ENCODE results near the gene FBXW7. TPM values are rescaled to one million over a fixed set of nuclear protein-coding genes. Genes with fewer than 3 reads are reported as not detected.

Gene FBXW7
- total and polyA plus RNA-seq, 2 of the 8 experiments (the other 6 are each of a cell fraction or from before 2014, with no cell fraction given), result 6.0 to 26.7 TPM

DNA sequence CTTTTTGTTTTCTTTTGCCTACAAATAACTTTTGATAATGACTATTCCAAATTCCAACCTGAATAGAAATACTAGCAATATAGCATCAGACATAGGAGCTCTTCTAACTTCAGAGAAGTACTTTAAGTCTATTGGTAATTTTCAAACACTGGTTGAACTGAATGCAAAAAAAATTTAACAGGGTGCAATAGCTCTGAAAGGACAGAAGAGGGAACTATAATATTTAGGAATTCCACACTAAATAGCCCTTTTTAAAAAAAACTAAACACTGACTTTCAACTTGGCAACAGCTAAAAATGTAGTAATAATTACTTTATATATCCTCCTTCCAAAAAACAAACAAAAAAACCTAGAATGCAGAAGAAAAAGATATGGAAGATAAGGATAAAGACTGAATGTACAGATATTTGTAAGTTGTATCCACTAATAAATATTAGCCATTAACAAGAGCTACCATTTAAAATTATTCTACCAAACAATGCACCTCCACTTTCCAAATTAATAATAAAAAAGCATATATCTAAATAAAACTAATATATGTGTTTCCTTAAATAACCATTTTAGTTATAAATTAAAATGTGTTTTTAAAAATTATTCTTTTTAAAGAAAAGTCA, 81.4 kb downstream of the FBXW7 start:
- H2BK12ac ChIP-seq (ENCODE audit: low read depth, low read length), result no peak overlapping the region
- no peak for TF ChIP-seq SUZ12 (IDR thresholded peaks at IDR 0.05; ENCODE audit: low read length)
- TF ChIP-seq KDM4A (IDR thresholded peaks at IDR 0.05; ENCODE audit: low read depth, low read length, severe bottlenecking), result no peak
- TF ChIP-seq ZNF274 (IDR thresholded peaks at IDR 0.05; ENCODE audit: borderline replicate concordance, extremely low read depth, low read length), result no peak
- no peak for TF ChIP-seq KDM1A (IDR thresholded peaks at IDR 0.05; ENCODE audit: borderline replicate concordance, low read length)
- TF ChIP-seq, protein P1, sequence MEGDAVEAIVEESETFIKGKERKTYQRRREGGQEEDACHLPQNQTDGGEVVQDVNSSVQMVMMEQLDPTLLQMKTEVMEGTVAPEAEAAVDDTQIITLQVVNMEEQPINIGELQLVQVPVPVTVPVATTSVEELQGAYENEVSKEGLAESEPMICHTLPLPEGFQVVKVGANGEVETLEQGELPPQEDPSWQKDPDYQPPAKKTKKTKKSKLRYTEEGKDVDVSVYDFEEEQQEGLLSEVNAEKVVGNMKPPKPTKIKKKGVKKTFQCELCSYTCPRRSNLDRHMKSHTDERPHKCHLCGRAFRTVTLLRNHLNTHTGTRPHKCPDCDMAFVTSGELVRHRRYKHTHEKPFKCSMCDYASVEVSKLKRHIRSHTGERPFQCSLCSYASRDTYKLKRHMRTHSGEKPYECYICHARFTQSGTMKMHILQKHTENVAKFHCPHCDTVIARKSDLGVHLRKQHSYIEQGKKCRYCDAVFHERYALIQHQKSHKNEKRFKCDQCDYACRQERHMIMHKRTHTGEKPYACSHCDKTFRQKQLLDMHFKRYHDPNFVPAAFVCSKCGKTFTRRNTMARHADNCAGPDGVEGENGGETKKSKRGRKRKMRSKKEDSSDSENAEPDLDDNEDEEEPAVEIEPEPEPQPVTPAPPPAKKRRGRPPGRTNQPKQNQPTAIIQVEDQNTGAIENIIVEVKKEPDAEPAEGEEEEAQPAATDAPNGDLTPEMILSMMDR (IDR thresholded peaks at IDR 0.05; ENCODE audit: control extremely low read depth in 1 of 3, insufficient read depth in 1 of 3, low read depth in 1 of 3, low read length in 3 of 3), result peak in 1 of 3 experiments; percentile 24; a peak in 2 of 4 replicates
- peak in 1 of 2 experiments; percentile 50 for TF ChIP-seq RAD21 (IDR thresholded peaks at IDR 0.05 in 1 of 2, conservative IDR thresholded peaks at IDR 0.05 in 1 of 2; ENCODE audit: low read depth in 2 of 2, low read length in 2 of 2)
- no peak for TF ChIP-seq KDM5A (IDR thresholded peaks at IDR 0.05; ENCODE audit: low read length)
- no peak for TF ChIP-seq TBP (IDR thresholded peaks at IDR 0.05; ENCODE audit: low read depth, low read length)
- H2AK5ac ChIP-seq (ENCODE audit: low read depth, low read length), result no peak overlapping the region
- H3K4ac ChIP-seq (replicated peaks; ENCODE audit: insufficient read length, low read depth, low read length), result no peak overlapping the region
- H3K4me2 ChIP-seq (ENCODE audit: insufficient read depth in 1 of 2, low read depth in 2 of 2, low read length in 2 of 2), result no peak overlapping the region
- no peak overlapping the region for H3K27ac ChIP-seq (ENCODE audit: low read depth, low read length)
- no peak overlapping the region for H3K9ac ChIP-seq (replicated peaks in 1 of 4; ENCODE audit: extremely low read depth in 1 of 4, low read depth in 3 of 4, low read length in 3 of 4)
- no peaks in the 10 kb centered on the region for H3K27me3 ChIP-seq (replicated peaks in 1 of 4; ENCODE audit: control insufficient read depth in 3 of 4, extremely low read depth in 1 of 4, insufficient read depth in 3 of 4, low read length in 3 of 4)
- no peak overlapping the region for H4K8ac ChIP-seq (ENCODE audit: extremely low read depth, insufficient read depth, low read length)
- H3K23ac ChIP-seq (ENCODE audit: insufficient read length), result no peak overlapping the region
- no peak overlapping the region for H2AFZ ChIP-seq (ENCODE audit: low read length)
- H3K79me1 ChIP-seq (ENCODE audit: low read depth, low read length), result no peaks in the 10 kb centered on the region
- H3K4me1 ChIP-seq (replicated peaks in 1 of 4; ENCODE audit: control insufficient read depth in 3 of 4, insufficient read depth in 4 of 4, low read length in 3 of 4), result no peaks in the 10 kb centered on the region
- H3K56ac ChIP-seq (replicated peaks; ENCODE audit: insufficient read length, low read depth, low read length), result no peak overlapping the region
- no peak overlapping the region for H2BK15ac ChIP-seq (ENCODE audit: low read length)
- no peak overlapping the region for H3K18ac ChIP-seq (ENCODE audit: extremely low read depth, low read length)
- no peak overlapping the region for H2BK20ac ChIP-seq (ENCODE audit: low read length)
- no peak overlapping the region for H3K4me3 ChIP-seq (ENCODE audit: extremely low read depth in 1 of 4, insufficient read depth in 2 of 4, low read depth in 3 of 4, low read length in 4 of 4)
- no peak overlapping the region for H4K5ac ChIP-seq (ENCODE audit: insufficient read length, low read depth, low read length)
- CTCF ChIA-PET (ENCODE audit: partially characterized antibody), result interaction anchor here (0.6 to 1.9 kb wide), 22 partner anchors 9 to 276 kb away, joined by 3 to 7 read pairs (median 3); partner anchors contain the start of gene FBXW7
- H3K9me3 ChIP-seq (ENCODE audit: insufficient read depth in 2 of 2, low read depth in 1 of 2, low read length in 1 of 2), result no peaks in the 10 kb centered on the region
- H3K14ac ChIP-seq (ENCODE audit: insufficient read length), result no peak overlapping the region
- no peak overlapping the region for H4K91ac ChIP-seq (replicated peaks; ENCODE audit: insufficient read length, low read length)
- FAIRE-seq (peak; percentile 45), DNase-seq (ENCODE audit: low read depth in 1 of 2, low spot score in 2 of 2) (no peak)
- no peaks in the 10 kb centered on the region for H3K36me3 ChIP-seq (ENCODE audit: control insufficient read depth in 2 of 4, insufficient read depth in 4 of 4, low read length in 3 of 4)
- POLR2A ChIA-PET (ENCODE audit: partially characterized antibody), result interaction anchor here (0.6 kb wide), 1 partner anchor 49 kb away, joined by 3 read pairs; no protein-coding TSS in a partner anchor
- no peaks in the 10 kb centered on the region for H3K23me2 ChIP-seq (ENCODE audit: low read depth, low read length)
- H2BK5ac ChIP-seq (ENCODE audit: low read depth, low read length), result no peak overlapping the region
- peaks cover 0 to 47% of the 10 kb centered on the region in 2 experiments; a peak in 3 of 4 replicates for H3K79me2 ChIP-seq (ENCODE audit: control insufficient read depth in 1 of 2, insufficient read depth in 2 of 2, low read length in 2 of 2)
- H4K20me1 ChIP-seq (replicated peaks in 1 of 2; ENCODE audit: control insufficient read depth in 1 of 2, insufficient read depth in 2 of 2, low read length in 2 of 2), result no peaks in the 10 kb centered on the region
- no peak overlapping the region for H2BK120ac ChIP-seq (replicated peaks; ENCODE audit: low read depth, low read length)
